H1 (cell line): ENCODE results near the gene LTB4R. TPM values are rescaled to one million over a fixed set of nuclear protein-coding genes. Genes with fewer than 3 reads are reported as not detected.

Experiments
- CTCF ChIA-PET: fragments of 300-600 bp; sonication (Branson Sonifier 250); formaldehyde crosslinking; loops from one replicate; lab custom pipeline; 2021; ENCODE audit not compliant: partially characterized antibody; lab: Charles Lee
- POLR2A ChIA-PET: fragments of 300-600 bp; sonication (Branson Sonifier 250); formaldehyde crosslinking; loops from one replicate; lab custom pipeline; 2021; ENCODE audit warnings: inconsistent platforms; ENCODE audit not compliant: partially characterized antibody; lab: Charles Lee
- DNase-seq, 2 experiments: peaks; one replicate each; pipeline versions ENCODE4 v3.0.0 to v3.0.0-alpha.2; 2010 to 2022; ENCODE audit warnings: low spot score in 2 of 2, low read depth in 1 of 2, mixed read lengths in 1 of 2
- FAIRE-seq: peaks from 2 replicates; lab custom pipeline; 2011; peaks lifted over from hg19 to GRCh38; lab: Jason Lieb, UNC
- H2AFZ ChIP-seq: 2 replicates; pipeline ENCODE4 v1.8.1; 2012; ENCODE audit warnings: low read length, inconsistent platforms
- H2AK5ac ChIP-seq: 2 replicates; pipeline ENCODE4 v1.6.1; 2013; ENCODE audit warnings: low read depth, low read length
- H2BK120ac ChIP-seq: replicated peaks from 2 replicates; pipeline ENCODE3; 2013; ENCODE audit warnings: low read depth, low read length, inconsistent platforms
- H2BK12ac ChIP-seq: 2 replicates; pipeline ENCODE4 v1.6.1; 2013; ENCODE audit warnings: low read depth, low read length
- H2BK15ac ChIP-seq: 2 replicates; pipeline ENCODE4 v1.6.1; 2013; ENCODE audit warnings: low read length
- H2BK20ac ChIP-seq: 2 replicates; pipeline ENCODE4 v1.6.1; 2013; ENCODE audit warnings: low read length
- H2BK5ac ChIP-seq: 2 replicates; pipeline ENCODE4 v1.6.1; 2013; ENCODE audit warnings: low read depth, low read length
- H3K14ac ChIP-seq: 2 replicates; pipeline ENCODE4 v1.6.1; 2013; ENCODE audit warnings: inconsistent platforms; ENCODE audit not compliant: insufficient read length
- H3K18ac ChIP-seq: 2 replicates; pipeline ENCODE4 v1.6.1; 2013; ENCODE audit warnings: low read length; ENCODE audit errors: extremely low read depth
- H3K23ac ChIP-seq: 2 replicates; pipeline ENCODE4 v1.6.1; 2013; ENCODE audit warnings: inconsistent platforms; ENCODE audit not compliant: insufficient read length
- H3K23me2 ChIP-seq: 2 replicates; pipeline ENCODE4 v1.6.1; 2013; ENCODE audit warnings: low read depth, low read length
- H3K27ac ChIP-seq: 2 replicates; pipeline ENCODE4 v1.6.1; 2011; ENCODE audit warnings: low read depth, low read length, inconsistent platforms
- H3K27me3 ChIP-seq, 4 experiments: replicated peaks in 1 of 4; 1 replicate in 1 of 4; 2 replicates in 3 of 4; pipeline versions ENCODE4 v1.6.1 to v1.8.1; 2011 to 2013; ENCODE audit warnings: low read length in 3 of 4, mild to moderate bottlenecking in 3 of 4, inconsistent platforms in 2 of 4, mixed read lengths in 2 of 4, moderate library complexity in 1 of 4; ENCODE audit not compliant: control insufficient read depth in 3 of 4, insufficient read depth in 3 of 4; ENCODE audit errors: extremely low read depth in 1 of 4
- H3K36me3 ChIP-seq, 4 experiments: 2 replicates each; pipeline versions ENCODE4 v1.6.1 to v1.8.1; 2011 to 2013; ENCODE audit warnings: mild to moderate bottlenecking in 4 of 4, low read length in 3 of 4, moderate library complexity in 2 of 4, control low read depth in 1 of 4, inconsistent platforms in 1 of 4; ENCODE audit not compliant: insufficient read depth in 4 of 4, control insufficient read depth in 2 of 4
- H3K4ac ChIP-seq: replicated peaks from 2 replicates; pipeline ENCODE3; 2013; ENCODE audit warnings: low read length, low read depth, mixed read lengths, inconsistent platforms; ENCODE audit not compliant: insufficient read length
- H3K4me1 ChIP-seq, 4 experiments: replicated peaks in 1 of 4; 1 replicate in 1 of 4; 2 replicates in 3 of 4; pipeline versions ENCODE4 v1.6.1 to v1.8.1; 2011 to 2013; ENCODE audit warnings: low read length in 3 of 4, inconsistent platforms in 2 of 4, mixed read lengths in 1 of 4; ENCODE audit not compliant: insufficient read depth in 4 of 4, control insufficient read depth in 3 of 4
- H3K4me2 ChIP-seq, 2 experiments: 2 replicates each; pipeline versions ENCODE4 v1.6.1 to v1.8.1; 2011 to 2013; ENCODE audit warnings: low read depth in 2 of 2, low read length in 2 of 2, control low read depth in 1 of 2, inconsistent platforms in 1 of 2, mild to moderate bottlenecking in 1 of 2; ENCODE audit not compliant: insufficient read depth in 1 of 2
- H3K4me3 ChIP-seq, 4 experiments: fragments of 200-600, 300-600 bp in 1 of 4; sonication (generic), shearing (Covaris generic), sonication (Bioruptor Twin) in 1 of 4; 2 replicates each; pipeline versions ENCODE4 v1.5.1 to v1.8.1; 2011 to 2016; ENCODE audit warnings: low read length in 4 of 4, low read depth in 3 of 4, control low read depth in 2 of 4, inconsistent platforms in 2 of 4, mild to moderate bottlenecking in 2 of 4, mixed read lengths in 1 of 4, moderate library complexity in 1 of 4; ENCODE audit not compliant: insufficient read depth in 2 of 4; ENCODE audit errors: extremely low read depth in 1 of 4
- H3K56ac ChIP-seq: replicated peaks from 2 replicates; pipeline ENCODE3; 2013; ENCODE audit warnings: low read depth, mild to moderate bottlenecking, mixed read lengths, low read length, inconsistent platforms; ENCODE audit not compliant: insufficient read length
- H3K79me1 ChIP-seq: 2 replicates; pipeline ENCODE4 v1.6.1; 2013; ENCODE audit warnings: low read depth, low read length, control low read depth
- H3K79me2 ChIP-seq, 2 experiments: 2 replicates each; pipeline versions ENCODE4 v1.6.1 to v1.8.1; 2012 to 2013; ENCODE audit warnings: low read length in 2 of 2, mild to moderate bottlenecking in 2 of 2, inconsistent platforms in 1 of 2; ENCODE audit not compliant: insufficient read depth in 2 of 2, control insufficient read depth in 1 of 2
- H3K9ac ChIP-seq, 4 experiments: replicated peaks in 1 of 4; 1 replicate in 1 of 4; 2 replicates in 3 of 4; pipeline versions ENCODE4 v1.6.1 to v1.8.1; 2011 to 2013; ENCODE audit warnings: low read depth in 3 of 4, low read length in 3 of 4, control low read depth in 2 of 4, mild to moderate bottlenecking in 2 of 4, moderate library complexity in 2 of 4, inconsistent platforms in 1 of 4; ENCODE audit errors: extremely low read depth in 1 of 4
- H3K9me3 ChIP-seq, 2 experiments: 2 replicates each; pipeline versions ENCODE4 v1.6.1 to v1.8.1; 2012 to 2013; ENCODE audit warnings: mild to moderate bottlenecking in 2 of 2, moderate library complexity in 2 of 2, control low read depth in 1 of 2, inconsistent platforms in 1 of 2, low read depth in 1 of 2, low read length in 1 of 2, mixed read lengths in 1 of 2; ENCODE audit not compliant: insufficient read depth in 2 of 2
- H4K20me1 ChIP-seq, 2 experiments: replicated peaks in 1 of 2; 2 replicates each; pipeline versions ENCODE3 to v1.8.1; 2011 to 2013; ENCODE audit warnings: inconsistent platforms in 2 of 2, low read length in 2 of 2, mild to moderate bottlenecking in 1 of 2; ENCODE audit not compliant: insufficient read depth in 2 of 2, control insufficient read depth in 1 of 2
- H4K5ac ChIP-seq: 2 replicates; pipeline ENCODE4 v1.6.1; 2013; ENCODE audit warnings: low read length, low read depth, mixed read lengths, inconsistent platforms; ENCODE audit not compliant: insufficient read length
- H4K8ac ChIP-seq: 2 replicates; pipeline ENCODE4 v1.8.0; 2013; ENCODE audit warnings: mild to moderate bottlenecking, moderate library complexity, low read length, inconsistent platforms; ENCODE audit not compliant: insufficient read depth; ENCODE audit errors: extremely low read depth
- H4K91ac ChIP-seq: replicated peaks from 2 replicates; pipeline ENCODE3; 2013; ENCODE audit warnings: low read length, mixed read lengths, inconsistent platforms; ENCODE audit not compliant: insufficient read length
- CBX5 ChIP-seq: fragments of 300-800, 300-1000 bp; sonication (generic); IDR thresholded peaks from 2 replicates; pipeline ENCODE4 v1.7.1; 2016; ENCODE audit warnings: antibody characterized with exemption, low read length, low read depth
- CBX8 ChIP-seq: fragments of 300-800, 300-1000 bp; sonication (generic); IDR thresholded peaks from 2 replicates; pipeline ENCODE4 v1.7.1; 2016; ENCODE audit warnings: low read depth, low read length, borderline replicate concordance
- GTF2F1 ChIP-seq: IDR thresholded peaks from 2 replicates; pipeline ENCODE4 v1.6.1; 2012; ENCODE audit warnings: low read depth, low read length, improper control_type of control experiment, borderline replicate concordance
- RNF2 ChIP-seq: fragments of 200-900, 300-1000 bp; sonication (generic); IDR thresholded peaks from 2 replicates; pipeline ENCODE4 v1.7.1; 2016; ENCODE audit warnings: borderline replicate concordance, low read depth, mild to moderate bottlenecking, antibody characterized with exemption, low read length; ENCODE audit not compliant: poor library complexity, severe bottlenecking; ENCODE audit errors: missing control alignments
- SAP30 ChIP-seq: fragments of 300-600 bp; sonication (generic); IDR thresholded peaks from 2 replicates; pipeline ENCODE4 v1.7.1; 2012; ENCODE audit warnings: low read length, moderate library complexity, mild to moderate bottlenecking, inconsistent platforms; ENCODE audit not compliant: insufficient read depth, insufficient replicate concordance
- SIN3A ChIP-seq, 2 experiments: IDR thresholded peaks in 1 of 2; conservative IDR thresholded peaks in 1 of 2; 2 replicates each; pipeline ENCODE4 v1.6.1; 2011 to 2012; ENCODE audit warnings: low read length in 2 of 2, improper control_type of control experiment in 1 of 2, low read depth in 1 of 2, mild to moderate bottlenecking in 1 of 2
- SRF ChIP-seq: IDR thresholded peaks from 2 replicates; pipeline ENCODE4 v1.6.1; 2011; ENCODE audit warnings: mild to moderate bottlenecking, low read depth, low read length, moderate library complexity
- TAF1 ChIP-seq: IDR thresholded peaks from 2 replicates; pipeline ENCODE4 v1.6.1; 2011; ENCODE audit warnings: mild to moderate bottlenecking, low read depth, low read length
- TAF7 ChIP-seq: optimal IDR thresholded peaks from 2 replicates; pipeline ENCODE3; 2011; ENCODE audit warnings: low read depth, mild to moderate bottlenecking, inconsistent platforms, low read length, moderate library complexity, borderline replicate concordance
- YY1 ChIP-seq: IDR thresholded peaks from 2 replicates; pipeline ENCODE4 v1.6.1; 2011; ENCODE audit warnings: low read depth, mild to moderate bottlenecking, low read length
- WGBS, 2 experiments: shearing (Covaris generic) in 1 of 2; methylation state at CpG; one replicate each; pipeline versions ENCODE4 v1.1.6 to v1.1.7; 2013 to 2015; ENCODE audit warnings: low lambda C conversion rate in 2 of 2, mixed read lengths in 2 of 2, inconsistent platforms in 1 of 2, low coverage in 1 of 2, missing lambda C conversion rate in 1 of 2; ENCODE audit not compliant: insufficient replicate concordance in 2 of 2, insufficient coverage in 1 of 2, insufficient read length in 1 of 2; ENCODE audit errors: extremely low coverage in 1 of 2, missing lambda C conversion rate in 1 of 2; 5-methylcytosine and 5-hydroxymethylcytosine counted together
- polyA plus RNA-seq, 7 experiments: library from polyadenylated mRNA; depleted of rRNA in 3 of 7; stranded (reverse) in 5 of 7; unstranded in 2 of 7; fragments of >200 nt in 5 of 7; fragments of 200-250 nt in 2 of 7; gene quantifications; 1 replicate in 5 of 7; 2 replicates in 1 of 7; 4 replicates in 1 of 7; pipeline versions ENCODE4 v1.2.1 to v1.2.3, GENCODE V29; 2011 to 2013; ENCODE audit warnings: missing spikeins in 2 of 7, mixed read lengths in 2 of 7
- total RNA-seq: library from RNA; stranded (reverse); fragmentation: NEBNext Ultra II Directional; extraction: Animal tissue kit (Norgen Biotek cat#: 25700); gene quantifications from 2 replicates; pipeline ENCODE4 v1.2.1, GENCODE V29; 2021
- TF ChIP-seq, protein P1 (sequence below): IDR thresholded peaks from 2 replicates; pipeline ENCODE4 v1.6.1; 2012; ENCODE audit warnings: inconsistent platforms

Gene LTB4R
- total and polyA plus RNA-seq, 2 of the 8 experiments (the other 6 are each of a cell fraction or from before 2014, with no cell fraction given), result 4.1 to 6.7 TPM

DNA sequence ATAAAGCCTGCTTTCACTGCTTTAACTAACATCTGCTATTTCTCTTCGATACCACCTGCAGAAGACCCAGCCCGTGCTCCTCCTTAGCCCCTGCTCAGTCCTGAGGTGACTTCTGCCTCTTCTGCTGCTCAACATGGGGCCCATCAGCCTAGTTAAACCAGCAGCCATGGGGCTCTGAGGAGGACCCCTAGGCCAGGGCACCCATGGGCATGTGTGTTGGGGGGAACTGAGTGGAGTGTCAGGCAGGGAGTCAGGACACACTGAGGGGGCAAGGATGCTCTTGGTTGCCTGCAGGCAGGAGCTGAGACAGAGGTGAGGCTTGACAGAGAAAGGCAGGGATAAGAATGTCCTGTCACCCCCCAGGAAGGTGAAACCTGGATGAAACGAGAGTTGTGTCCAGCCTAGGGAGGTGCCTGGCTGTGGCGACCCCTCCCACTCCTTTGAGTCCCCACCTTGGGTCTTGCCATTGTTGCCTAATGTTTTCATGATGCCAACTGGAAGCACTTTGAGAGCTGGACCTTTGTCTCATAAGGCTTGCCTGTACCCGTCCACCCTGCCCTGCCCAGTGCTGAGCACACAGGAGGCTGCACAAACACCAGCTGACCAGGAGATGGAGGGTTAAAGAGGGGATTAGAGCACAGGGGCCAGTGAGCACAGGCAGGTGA lies 27.4 kb upstream of the LTB4R start:
- Histone ChIP-seq H4K8ac (no peak overlapping the region), H2BK12ac (no peak overlapping the region), H2BK15ac (no peak overlapping the region), H4K20me1 (peaks cover 0 to 3% of the 10 kb centered on the region in 2 experiments), H3K9ac (no peak overlapping the region; a peak in 1 of 7 replicates), H4K5ac (no peak overlapping the region), H3K36me3 (no peaks in the 10 kb centered on the region), H3K14ac (no peak overlapping the region), H3K18ac (no peak overlapping the region), H3K79me1 (no peaks in the 10 kb centered on the region; the same call in 1 of the 2 replicates), H3K4me1 (no peaks in the 10 kb centered on the region), H2BK120ac (no peak overlapping the region), H2AFZ (no peak overlapping the region), H3K23ac (no peak overlapping the region), H3K27me3 (no peaks in the 10 kb centered on the region), H2AK5ac (0 out of 2 replicates have a peak overlapping the region, but pooled peaks have one; percentile 13), H3K4ac (no peak overlapping the region), H3K27ac (no peak overlapping the region), H2BK20ac (no peak overlapping the region), H3K56ac (no peak overlapping the region), H4K91ac (no peak overlapping the region), H2BK5ac (no peak overlapping the region; the same call in 1 of the 2 replicates), H3K9me3 (no peaks in the 10 kb centered on the region), H3K79me2 (no peaks in the 10 kb centered on the region), H3K4me3 (no peak overlapping the region), H3K23me2 (no peaks in the 10 kb centered on the region), H3K4me2 (no peak overlapping the region)
- WGBS, 2 experiments, result 94% methylated on average over 5 of the region's 5 CpGs; no CpG with 5 or more reads in 1 of the 2 experiments
- FAIRE-seq (no peak), DNase-seq (no peak)
- CTCF ChIA-PET, result interaction anchor here (0.8 to 11.5 kb wide), 7 partner anchors 8 to 50 kb away, joined by 3 to 137 read pairs (median 35); partner anchors contain the start of genes CIDEB, DHRS1, LTB4R2 and NOP9
- POLR2A ChIA-PET, result interaction anchor here (0.7 to 3.8 kb wide), 12 partner anchors 8 to 190 kb away, joined by 3 to 13 read pairs (median 4); partner anchors contain the start of genes DHRS1, LTB4R, NOP9 and PCK2
- TF ChIP-seq RNF2, result no peak
- no peak for TF ChIP-seq YY1
- no peak for TF ChIP-seq SRF
- TF ChIP-seq GTF2F1, result no peak
- TF ChIP-seq SIN3A (conservative IDR thresholded peaks at IDR 0.05 in 1 of 2, IDR thresholded peaks at IDR 0.05 in 1 of 2; ENCODE audit: low read depth in 1 of 2, low read length in 2 of 2), result no peak
- TF ChIP-seq TAF7, result no peak
- TF ChIP-seq TAF1, result no peak
- TF ChIP-seq SAP30, result no peak
- TF ChIP-seq CBX8, result no peak
- TF ChIP-seq, protein P1, sequence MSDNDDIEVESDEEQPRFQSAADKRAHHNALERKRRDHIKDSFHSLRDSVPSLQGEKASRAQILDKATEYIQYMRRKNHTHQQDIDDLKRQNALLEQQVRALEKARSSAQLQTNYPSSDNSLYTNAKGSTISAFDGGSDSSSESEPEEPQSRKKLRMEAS, result no peak
- TF ChIP-seq CBX5, result no peak
